ENCODE results near the gene COCH. TPM values are rescaled to one million over a fixed set of nuclear protein-coding genes. Genes with fewer than 3 reads are reported as not detected.

Gene COCH
- total and polyA plus RNA-seq, 10 of the 15 experiments (the other 5 are each of a cell fraction or from before 2014, with no cell fraction given), result 1.8 to 8.3 (median 5.1) TPM

- no peak overlapping the region for H3K4me2 ChIP-seq (ENCODE audit: control insufficient read depth, insufficient read depth)
- no peaks in the 10 kb centered on the region for H3K79me2 ChIP-seq (ENCODE audit: control insufficient read depth, insufficient read depth, low read length)
- POLR2A ChIA-PET, result no interaction called here
- no peak for FAIRE-seq
- H3K27ac ChIP-seq (ENCODE audit: control insufficient read depth, insufficient read depth), result no peak overlapping the region
- RAD21 ChIA-PET (ENCODE audit: unreplicated experiment), result no interaction called here
- H3K27me3 ChIP-seq (replicated peaks in 1 of 2; ENCODE audit: control insufficient read depth in 2 of 2, insufficient read depth in 2 of 2, low read length in 1 of 2), result no peaks in the 10 kb centered on the region
- SMC1A ChIA-PET (ENCODE audit: uncharacterized antibody, unreplicated experiment), result no interaction called here
- H3K9ac ChIP-seq (ENCODE audit: control insufficient read depth, insufficient read depth, low read length), result no peak overlapping the region
- 70% methylated on average over 4 of the region's 4 CpGs for WGBS (ENCODE audit: insufficient coverage, insufficient replicate concordance, low lambda C conversion rate, missing lambda C conversion rate)
- no peak for DNase-seq (ENCODE audit: low read depth, low spot score)
- intact Hi-C loops (cut with micrococcal nuclease; ENCODE audit: unreplicated experiment), result no loop called here
- H3K4me3 ChIP-seq, result no peak overlapping the region
- no peak overlapping the region for H2AFZ ChIP-seq (ENCODE audit: control insufficient read depth, low read depth, low read length)
- no peak for TF ChIP-seq FOXM1 (IDR thresholded peaks at IDR 0.05; ENCODE audit: low read depth, low read length)
- TF ChIP-seq CUX1 (IDR thresholded peaks at IDR 0.05; ENCODE audit: insufficient replicate concordance, low read depth, low read length), result no peak
- TF ChIP-seq CTCF (IDR thresholded peaks at IDR 0.05 in 2 of 3, conservative IDR thresholded peaks at IDR 0.05 in 1 of 3; ENCODE audit: control insufficient read depth in 2 of 3, extremely low read depth in 1 of 3, insufficient read depth in 1 of 3, low read depth in 3 of 3, low read length in 3 of 3), result no peak
- TF ChIP-seq PKNOX1 (IDR thresholded peaks at IDR 0.05), result no peak
- TF ChIP-seq ZZZ3 (IDR thresholded peaks at IDR 0.05; ENCODE audit: control insufficient read depth, insufficient read length, low read depth), result no peak
- no peak for TF ChIP-seq TCF12 (IDR thresholded peaks at IDR 0.05; ENCODE audit: low read depth, low read length)
- no peak for TF ChIP-seq NR2F1 (conservative IDR thresholded peaks at IDR 0.05)
- no peak for TF ChIP-seq STAT1 (conservative IDR thresholded peaks at IDR 0.05)
- TF ChIP-seq SIX5 (IDR thresholded peaks at IDR 0.05; ENCODE audit: low read depth, low read length, severe bottlenecking), result no peak
- no peak for TF ChIP-seq PAX8 (IDR thresholded peaks at IDR 0.05)
- no peak for TF ChIP-seq JUND (IDR thresholded peaks at IDR 0.05; ENCODE audit: low read depth, low read length)
- no peak for TF ChIP-seq KLF5 (IDR thresholded peaks at IDR 0.05; ENCODE audit: partially characterized antibody)
- TF ChIP-seq CREM (IDR thresholded peaks at IDR 0.05; ENCODE audit: low read depth), result no peak
- no peak for TF ChIP-seq RAD21 (IDR thresholded peaks at IDR 0.05; ENCODE audit: insufficient read depth, low read depth, low read length)
- TF ChIP-seq TBL1XR1 (IDR thresholded peaks at IDR 0.05; ENCODE audit: low read depth, low read length), result no peak
- TF ChIP-seq YBX1 (IDR thresholded peaks at IDR 0.05), result no peak
- TF ChIP-seq ZNF274 (IDR thresholded peaks at IDR 0.05; ENCODE audit: insufficient read depth, insufficient read length), result no peak
- no peak for TF ChIP-seq BACH1 (IDR thresholded peaks at IDR 0.05; ENCODE audit: borderline replicate concordance)
- no peak for TF ChIP-seq MTA3 (IDR thresholded peaks at IDR 0.05; ENCODE audit: borderline replicate concordance, low read length)
- no peak for TF ChIP-seq NRF1 (conservative IDR thresholded peaks at IDR 0.05; ENCODE audit: low read depth, low read length)
- no peak for ATAC-seq
- no TSS peak for BruUV-seq (replicated peaks)
- H3K9me3 ChIP-seq (replicated peaks; ENCODE audit: control insufficient read depth, insufficient read depth, low read length), result no peaks in the 10 kb centered on the region; the same call in 1 of the 3 replicates
- no peaks in the 10 kb centered on the region for H4K20me1 ChIP-seq (ENCODE audit: control insufficient read depth, insufficient read depth)
- H3K4me1 ChIP-seq (ENCODE audit: control insufficient read depth, insufficient read depth, low read length), result no peaks in the 10 kb centered on the region
- H3K36me3 ChIP-seq (ENCODE audit: control insufficient read depth in 2 of 2, insufficient read depth in 2 of 2, low read length in 1 of 2), result no peaks in the 10 kb centered on the region
- CTCF ChIA-PET, result interaction anchor here (0.6 kb wide), 1 partner anchor 12 kb away, joined by 3 read pairs; no protein-coding TSS in a partner anchor
- in situ Hi-C loops (cut with MboI), result no loop called here
Observed at GRCh38 chr14:30829853-30830252, 44.5 kb upstream of the COCH start.

Measured in GM12878 (cell line).